Esophagus squamous epithelium (tissue), 4 donors: ENCODE measurements around the gene PSMD6.

Experiments used
- CTCF ChIP-seq, 6 experiments: fragments of 450-650 bp in 4 of 6; fragments of 200-600 bp in 2 of 6; sonication (generic) in 2 of 6; IDR thresholded peaks; one replicate each; pipeline ENCODE4 v1.5.1; 2016 to 2019; ENCODE audit warnings: antibody characterized with exemption in 6 of 6, mild to moderate bottlenecking in 4 of 6, moderate library complexity in 4 of 6
- POLR2A ChIP-seq, 4 donors: fragments of 450-650 bp; IDR thresholded peaks; one replicate each; pipeline ENCODE4 v1.6.1; 2017; ENCODE audit warnings: antibody characterized with exemption in 4 of 4, mild to moderate bottlenecking in 4 of 4, moderate library complexity in 3 of 4

GRCh38 chr3:64028754-64029153 lies 5.5 kb upstream of the PSMD6 start:
- TF ChIP-seq CTCF (IDR thresholded peaks at IDR 0.05), result no peak
- no peak for TF ChIP-seq POLR2A (IDR thresholded peaks at IDR 0.05)
